ENCODE measurements around the gene PCNX4. TPM values are rescaled to one million over a fixed set of nuclear protein-coding genes. Genes with fewer than 3 reads are reported as not detected.

The PCNX4 gene
- total and polyA plus RNA-seq, 7 experiments from 2014 or later, result 17.2 to 48.2 (median 36.4) TPM

- no peak overlapping the region for H3K4me3 ChIP-seq (ENCODE audit: low read length)
- H3K4me1 ChIP-seq (ENCODE audit: control insufficient read depth in 2 of 2, insufficient read depth in 2 of 2, low read length in 2 of 2), result no peaks in the 10 kb centered on the region
- Mint-ChIP-seq H3K4me3 (no peak overlapping the region), H3K4me1 (no peaks in the 10 kb centered on the region), H3K9me3 (peaks cover 0 to 3% (median 0%) of the 10 kb centered on the region in 11 donors), H3K36me3 (no peaks in the 10 kb centered on the region), H3K27ac (no peak overlapping the region), H3K27me3 (peaks cover 0 to 13% (median 8%) of the 10 kb centered on the region in 5 donors)
- ATAC-seq (no peak), DNase-seq (no peak)
- intact Hi-C loops (cut with micrococcal nuclease), result loop anchor here in 1 of 2 donors (1.0 kb wide), 1 partner anchor 18 kb away; no protein-coding TSS in a partner anchor
- H3K27me3 ChIP-seq (ENCODE audit: control insufficient read depth in 2 of 2, insufficient read depth in 2 of 2, low read length in 2 of 2), result no peaks in the 10 kb centered on the region
- no peaks in the 10 kb centered on the region for H3K9me3 ChIP-seq (ENCODE audit: control insufficient read depth in 2 of 3, low read length in 3 of 3)
- POLR2A ChIA-PET, result no interaction called here
- H3K36me3 ChIP-seq (ENCODE audit: control insufficient read depth in 2 of 3, insufficient read depth in 3 of 3, low read length in 3 of 3), result no peaks in the 10 kb centered on the region
- CTCF ChIA-PET, result no interaction called here
- no peak overlapping the region for H3K27ac ChIP-seq (ENCODE audit: low read depth, low read length)
These were observed 122.3 kb downstream of the PCNX4 start for GRCh38 chr14:60214003-60214402.

- H3K4me1 Mint-ChIP-seq, result no peaks in the 10 kb centered on the region
- no peak overlapping the region for H3K27ac ChIP-seq (ENCODE audit: low read depth, low read length)
- POLR2A ChIA-PET, result no interaction called here
- H3K4me3 ChIP-seq (ENCODE audit: low read length), result no peak overlapping the region
- CTCF ChIA-PET, result no interaction called here
- intact Hi-C loops (cut with micrococcal nuclease), result loop anchor here in 1 of 2 donors (1.0 kb wide), 1 partner anchor 18 kb away; no protein-coding TSS in a partner anchor
- no peaks in the 10 kb centered on the region for H3K36me3 Mint-ChIP-seq
- no peak overlapping the region for H3K4me3 Mint-ChIP-seq
- DNase-seq (no peak), ATAC-seq (no peak)
- H3K9me3 ChIP-seq (ENCODE audit: control insufficient read depth in 2 of 3, low read length in 3 of 3), result no peaks in the 10 kb centered on the region
- H3K27me3 Mint-ChIP-seq, result peaks cover 0 to 8% (median 4%) of the 10 kb centered on the region in 5 donors
- H3K9me3 Mint-ChIP-seq, result peaks cover 0 to 3% (median 0%) of the 10 kb centered on the region in 11 donors
- H3K27ac Mint-ChIP-seq, result no peak overlapping the region
- no peaks in the 10 kb centered on the region for H3K36me3 ChIP-seq (ENCODE audit: control insufficient read depth in 2 of 3, insufficient read depth in 3 of 3, low read length in 3 of 3)
- no peaks in the 10 kb centered on the region for H3K27me3 ChIP-seq (ENCODE audit: control insufficient read depth in 2 of 2, insufficient read depth in 2 of 2, low read length in 2 of 2)
- no peaks in the 10 kb centered on the region for H3K4me1 ChIP-seq (ENCODE audit: control insufficient read depth in 2 of 2, insufficient read depth in 2 of 2, low read length in 2 of 2)
These were observed 122.8 kb downstream of the PCNX4 start for GRCh38 chr14:60214415-60215126.

GRCh38 chr14:60215127-60215444 lies 123.4 kb downstream of the PCNX4 start:
- no peak for ATAC-seq

GRCh38 chr14:60215520-60216420 lies 124.0 kb downstream of the PCNX4 start:
- intact Hi-C loops (cut with micrococcal nuclease), result no loop called here
- ATAC-seq (no peak), DNase-seq (no peak)
- Mint-ChIP-seq H3K27me3 (peaks cover 0 to 4% (median 0%) of the 10 kb centered on the region in 5 donors), H3K36me3 (no peaks in the 10 kb centered on the region), H3K4me1 (no peaks in the 10 kb centered on the region), H3K4me3 (no peak overlapping the region), H3K27ac (no peak overlapping the region), H3K9me3 (no peaks in the 10 kb centered on the region)
- Histone ChIP-seq H3K27me3 (ENCODE audit: control insufficient read depth in 2 of 2, insufficient read depth in 2 of 2, low read length in 2 of 2) (no peaks in the 10 kb centered on the region), H3K27ac (ENCODE audit: low read depth, low read length) (no peak overlapping the region), H3K9me3 (ENCODE audit: control insufficient read depth in 2 of 3, low read length in 3 of 3) (no peaks in the 10 kb centered on the region), H3K4me1 (ENCODE audit: control insufficient read depth in 2 of 2, insufficient read depth in 2 of 2, low read length in 2 of 2) (no peaks in the 10 kb centered on the region), H3K4me3 (ENCODE audit: low read length) (no peak overlapping the region), H3K36me3 (ENCODE audit: control insufficient read depth in 2 of 3, insufficient read depth in 3 of 3, low read length in 3 of 3) (no peaks in the 10 kb centered on the region)
- POLR2A ChIA-PET, result no interaction called here
- CTCF ChIA-PET, result interaction anchor here (0.7 kb wide), 1 partner anchor 31 kb away, joined by 3 read pairs; no protein-coding TSS in a partner anchor

More at GRCh38 chr14:60215127-60215444, 123.4 kb downstream of the PCNX4 start:
- H3K27ac Mint-ChIP-seq, result no peak overlapping the region
- H3K4me3 Mint-ChIP-seq, result no peak overlapping the region
- Histone ChIP-seq H3K27ac (ENCODE audit: low read depth, low read length) (no peak overlapping the region), H3K36me3 (ENCODE audit: control insufficient read depth in 2 of 3, insufficient read depth in 3 of 3, low read length in 3 of 3) (no peaks in the 10 kb centered on the region), H3K27me3 (ENCODE audit: control insufficient read depth in 2 of 2, insufficient read depth in 2 of 2, low read length in 2 of 2) (no peaks in the 10 kb centered on the region), H3K4me3 (ENCODE audit: low read length) (no peak overlapping the region), H3K4me1 (ENCODE audit: control insufficient read depth in 2 of 2, insufficient read depth in 2 of 2, low read length in 2 of 2) (no peaks in the 10 kb centered on the region), H3K9me3 (ENCODE audit: control insufficient read depth in 2 of 3, low read length in 3 of 3) (no peaks in the 10 kb centered on the region)
- ChIA-PET CTCF (no interaction called here), POLR2A (no interaction called here)
- H3K9me3 Mint-ChIP-seq, result peaks cover 0 to 2% (median 0%) of the 10 kb centered on the region in 11 donors
- H3K27me3 Mint-ChIP-seq, result peaks cover 0 to 4% (median 3%) of the 10 kb centered on the region in 5 donors
- no peaks in the 10 kb centered on the region for H3K36me3 Mint-ChIP-seq
- intact Hi-C loops (cut with micrococcal nuclease), result no loop called here
- no peak for DNase-seq
- H3K4me1 Mint-ChIP-seq, result no peaks in the 10 kb centered on the region

- Mint-ChIP-seq H3K36me3 (no peaks in the 10 kb centered on the region), H3K9me3 (no peaks in the 10 kb centered on the region), H3K27me3 (no peaks in the 10 kb centered on the region), H3K27ac (no peak overlapping the region), H3K4me3 (no peak overlapping the region), H3K4me1 (no peaks in the 10 kb centered on the region)
- Histone ChIP-seq H3K27ac (ENCODE audit: low read depth, low read length) (no peak overlapping the region), H3K36me3 (ENCODE audit: control insufficient read depth in 2 of 3, insufficient read depth in 3 of 3, low read length in 3 of 3) (no peaks in the 10 kb centered on the region), H3K4me3 (ENCODE audit: low read length) (no peak overlapping the region), H3K27me3 (ENCODE audit: control insufficient read depth in 2 of 2, insufficient read depth in 2 of 2, low read length in 2 of 2) (no peaks in the 10 kb centered on the region), H3K4me1 (ENCODE audit: control insufficient read depth in 2 of 2, insufficient read depth in 2 of 2, low read length in 2 of 2) (no peaks in the 10 kb centered on the region), H3K9me3 (ENCODE audit: control insufficient read depth in 2 of 3, low read length in 3 of 3) (no peaks in the 10 kb centered on the region)
- intact Hi-C loops (cut with micrococcal nuclease), result no loop called here
- ATAC-seq (no peak), DNase-seq (no peak)
- POLR2A ChIA-PET, result interaction anchor here (1.7 kb wide), 1 partner anchor 31 kb away, joined by 4 read pairs; the partner anchor contains the start of gene PPM1A
- CTCF ChIA-PET, result no interaction called here
These were observed 126.0 kb downstream of the PCNX4 start for GRCh38 chr14:60217713-60218112.
